NCI-H82 treated with DMSO at 0.1 percent for 48 hours (cell line): ENCODE results near the gene TAMALIN.

Experiments used
- DNase-seq: peaks from one replicate; lab custom pipeline; 2025; ENCODE audit not compliant: unreplicated experiment; lab: John Stamatoyannopoulos, UW

The TAMALIN gene

DNA sequence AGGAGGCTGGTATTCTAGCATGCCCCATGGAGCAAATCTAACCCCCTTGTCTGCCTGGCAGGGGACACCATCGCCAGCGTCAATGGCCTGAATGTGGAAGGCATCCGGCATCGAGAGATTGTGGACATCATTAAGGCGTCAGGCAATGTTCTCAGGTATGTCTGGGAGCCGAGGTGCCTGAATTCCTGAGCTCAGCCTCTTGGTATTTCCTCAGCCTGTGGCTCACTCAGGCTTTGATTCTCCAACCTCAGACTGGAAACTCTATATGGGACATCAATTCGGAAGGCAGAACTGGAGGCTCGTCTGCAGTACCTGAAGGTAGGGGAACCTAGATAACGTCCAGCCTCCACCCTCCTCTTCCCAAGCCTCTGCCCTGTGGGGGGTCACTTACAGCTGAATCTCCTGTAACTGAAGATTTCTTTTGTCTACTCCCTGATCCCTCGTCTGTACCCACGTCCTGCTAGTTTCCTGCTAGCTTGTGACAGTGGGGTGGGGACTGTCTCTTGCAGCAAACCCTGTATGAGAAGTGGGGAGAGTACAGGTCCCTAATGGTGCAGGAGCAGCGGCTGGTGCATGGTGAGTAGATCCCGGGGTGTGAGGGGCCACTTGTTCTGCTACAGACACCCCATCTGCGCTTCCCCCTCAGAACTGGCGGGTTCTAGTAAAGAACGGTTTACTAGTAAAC lies 7.0 kb downstream of the TAMALIN start:
- no peak for DNase-seq

- no peak for DNase-seq
Measured at GRCh38 chr12:52014567-52015530, 8.1 kb downstream of the TAMALIN start.

DNA sequence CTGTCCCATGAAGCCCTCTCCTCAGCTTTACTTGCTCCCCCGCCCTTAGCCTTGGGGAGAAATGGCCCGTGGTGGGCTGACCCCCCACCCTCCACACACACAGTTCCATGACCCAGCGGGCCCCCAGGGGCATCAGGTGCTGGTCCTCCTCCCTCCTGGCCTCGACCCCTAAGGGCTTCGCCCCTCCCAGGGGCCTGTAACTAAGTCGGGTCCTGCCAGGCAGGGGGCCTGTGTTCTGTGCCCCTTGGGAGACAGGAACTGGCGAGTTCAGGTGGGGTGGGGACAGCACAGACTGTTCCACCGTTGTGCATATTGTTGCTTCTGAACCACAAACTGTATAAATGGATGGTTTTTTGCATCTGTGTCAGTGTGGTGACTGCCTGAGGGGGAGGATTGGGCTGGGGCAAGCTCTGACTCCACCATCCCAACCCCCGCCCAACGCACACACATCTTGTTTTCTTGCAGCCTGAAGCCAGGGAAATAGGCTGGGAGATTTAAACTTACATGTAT lies 8.8 kb downstream of the TAMALIN start:
- DNase-seq, result no peak

DNA sequence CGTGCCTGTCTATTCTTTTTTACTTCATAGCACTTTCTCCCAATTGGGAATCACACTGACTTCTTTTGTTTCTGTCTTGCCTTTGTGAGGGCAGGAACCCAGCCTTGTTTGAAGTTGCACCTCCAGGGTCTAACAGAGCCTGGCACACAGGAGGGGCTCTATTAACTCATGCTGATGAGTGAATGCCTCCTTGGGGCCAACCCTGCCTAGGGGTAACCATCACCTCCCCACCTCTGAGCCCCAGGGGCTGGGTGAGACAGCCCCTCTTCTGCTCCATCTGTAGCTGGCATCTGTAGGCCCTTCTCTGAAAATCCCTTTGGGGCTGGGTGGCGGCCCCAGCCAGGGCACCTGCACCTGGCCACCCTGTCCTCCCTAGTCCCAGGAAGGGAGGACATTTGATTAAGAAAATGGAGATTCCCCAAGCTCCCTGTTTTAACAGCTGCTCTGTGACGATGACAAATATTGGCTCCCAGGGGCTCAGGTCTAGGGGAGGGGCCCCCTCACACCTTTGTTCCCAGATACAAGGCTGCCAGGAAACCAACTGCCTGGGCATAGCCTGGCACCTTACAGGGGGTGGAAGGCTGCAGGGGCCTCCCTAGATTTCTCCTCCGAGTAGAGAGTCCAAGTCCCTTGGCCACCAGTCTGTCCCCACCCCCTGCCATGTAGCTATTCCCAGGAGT lies 11.8 kb downstream of the TAMALIN start:
- DNase-seq, result no peak

- DNase-seq, result no peak
Measured at GRCh38 chr12:52019113-52019770, 12.5 kb downstream of the TAMALIN start.

DNA sequence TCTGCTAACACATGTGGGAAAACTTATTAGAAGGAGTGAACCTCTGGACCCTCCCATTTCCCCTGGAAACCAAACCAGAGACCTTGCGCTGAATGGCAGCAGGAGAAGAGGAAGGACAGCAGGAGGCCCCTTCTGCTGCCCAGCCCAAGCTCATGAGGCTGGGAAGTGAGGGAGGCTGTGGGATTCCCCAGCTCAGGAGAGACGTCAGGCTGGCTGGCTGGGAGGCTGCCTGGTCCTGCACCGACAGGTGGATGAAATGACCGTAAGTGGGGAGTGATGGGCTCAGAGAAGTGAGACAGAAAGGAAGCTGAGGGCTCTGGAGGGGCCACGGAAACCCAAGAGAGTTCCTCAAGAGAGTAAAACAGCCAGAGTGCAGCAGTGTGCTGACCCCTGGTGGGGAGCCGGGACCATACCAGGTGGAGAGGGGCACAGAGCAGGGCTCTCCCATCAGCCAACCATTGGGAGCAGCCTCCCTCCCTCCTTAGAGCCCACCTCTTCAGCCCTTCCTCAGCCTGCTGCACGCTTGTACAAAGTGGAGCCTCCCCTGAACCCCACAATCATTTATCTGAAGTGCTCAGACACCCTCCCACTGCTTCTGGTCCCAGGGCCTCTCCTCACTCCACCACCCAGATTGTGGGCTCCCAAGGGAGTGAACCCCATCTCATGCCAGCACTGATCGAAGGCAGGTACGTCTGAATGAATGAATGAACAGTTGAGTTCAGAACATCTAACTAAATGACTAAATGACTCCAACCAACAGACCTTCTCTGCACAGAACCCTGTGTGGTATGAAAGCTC lies 14.0 kb downstream of the TAMALIN start:
- DNase-seq, result peak; percentile 54

DNA sequence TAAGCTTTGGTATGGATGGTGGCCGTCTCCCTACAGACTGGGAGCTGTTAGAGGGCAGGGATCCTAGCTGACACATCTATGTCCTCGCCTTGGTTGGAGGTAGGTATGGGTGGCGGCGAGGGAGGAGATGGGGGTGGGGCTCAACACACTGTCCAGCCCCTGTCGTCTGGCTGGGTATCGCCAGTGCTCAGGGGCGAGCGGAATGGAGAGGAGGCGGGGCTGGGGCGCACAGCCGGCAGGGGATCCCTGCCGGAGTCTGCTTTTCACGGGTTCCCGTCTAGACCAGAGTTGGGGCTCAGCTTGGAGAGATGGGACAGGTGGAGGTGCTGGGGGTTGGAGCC lies 16.1 kb downstream of the TAMALIN start:
- DNase-seq, result no peak

DNA sequence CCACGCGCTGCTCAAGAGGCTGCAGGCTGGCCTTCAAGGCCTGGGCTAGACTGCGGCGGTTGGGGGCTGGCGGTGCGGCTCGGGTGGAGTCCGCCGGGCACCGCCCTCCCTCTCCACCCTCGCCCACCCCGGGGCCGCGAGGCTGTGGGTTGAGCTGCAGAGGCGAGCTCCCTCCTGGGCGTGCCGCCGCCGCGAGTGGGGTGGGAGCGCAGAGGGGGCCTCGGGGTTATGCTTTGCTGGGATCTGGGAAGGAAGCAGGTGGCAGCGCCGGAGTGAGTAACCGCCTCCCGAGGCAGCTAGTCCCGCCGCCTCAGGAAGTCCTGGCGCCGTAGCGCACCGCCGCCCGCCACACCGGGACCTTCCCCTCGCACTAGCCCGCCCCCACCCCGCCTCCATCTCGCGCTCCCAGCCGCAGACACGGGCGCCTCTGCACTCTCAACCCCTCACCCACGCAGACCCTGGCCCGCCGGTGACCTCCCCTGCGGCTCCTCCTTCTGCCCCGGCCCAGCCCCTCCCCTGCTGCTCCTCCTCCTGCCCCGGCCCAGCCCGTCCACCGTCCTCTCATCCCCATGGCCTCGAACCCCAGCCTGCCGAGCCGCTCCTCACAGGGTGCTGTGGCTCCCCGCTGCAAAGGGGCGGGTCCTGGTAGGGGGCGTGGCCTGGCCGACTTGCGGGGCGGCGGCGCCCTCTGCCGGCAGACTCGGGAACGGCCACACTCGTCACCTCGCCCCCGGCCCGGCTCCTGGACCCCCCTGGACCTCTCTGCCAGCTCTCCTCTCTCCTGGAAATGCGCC lies 16.6 kb downstream of the TAMALIN start:
- DNase-seq, result peak; percentile 53

- DNase-seq, result no peak
Measured at GRCh38 chr12:52023976-52024688, 17.4 kb downstream of the TAMALIN start.

- no peak for DNase-seq
Measured at GRCh38 chr12:52024845-52025230, 18.1 kb downstream of the TAMALIN start.

DNA sequence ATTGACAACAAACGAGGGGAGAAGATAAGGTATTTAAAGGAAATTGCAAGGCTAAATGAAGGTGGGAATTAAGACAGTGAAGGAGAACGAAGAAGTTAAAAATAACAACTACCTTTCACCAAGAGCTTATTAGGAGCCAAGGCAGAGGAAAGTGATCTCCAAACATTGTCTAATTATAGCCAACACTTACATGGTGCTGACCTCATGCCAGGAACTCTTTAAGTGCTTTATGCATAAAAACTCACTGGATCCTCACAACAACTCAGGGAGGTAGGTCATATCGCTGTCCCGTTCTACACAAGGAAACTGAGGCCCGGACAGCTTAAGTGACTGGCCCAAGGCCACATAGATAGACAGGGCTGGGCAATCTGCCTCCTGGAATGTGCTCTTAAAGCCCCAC lies 19.5 kb downstream of the TAMALIN start:
- no peak for DNase-seq

- no peak for DNase-seq
Measured at GRCh38 chr12:52027085-52027843, 20.5 kb downstream of the TAMALIN start.

DNA sequence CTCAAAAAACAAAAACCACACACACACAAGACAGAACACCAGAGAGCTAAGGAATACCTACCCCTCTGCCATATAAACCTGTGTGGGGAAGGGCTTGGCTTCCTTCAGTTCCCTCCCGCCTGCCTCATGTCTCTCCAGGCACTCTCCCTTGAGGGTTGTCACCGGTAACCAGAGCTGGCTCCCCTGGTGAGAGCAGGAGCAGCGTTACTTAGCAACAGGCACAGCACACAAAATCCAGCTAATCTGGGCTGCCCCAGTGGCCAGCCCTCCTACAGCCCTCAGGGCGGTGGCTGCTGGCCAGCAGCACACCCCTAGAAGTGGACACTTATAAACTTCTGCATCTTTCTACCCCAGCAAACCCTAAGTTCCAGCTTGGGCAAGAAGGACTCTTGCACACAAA lies 22.9 kb downstream of the TAMALIN start:
- DNase-seq, result peak; percentile 62

DNA sequence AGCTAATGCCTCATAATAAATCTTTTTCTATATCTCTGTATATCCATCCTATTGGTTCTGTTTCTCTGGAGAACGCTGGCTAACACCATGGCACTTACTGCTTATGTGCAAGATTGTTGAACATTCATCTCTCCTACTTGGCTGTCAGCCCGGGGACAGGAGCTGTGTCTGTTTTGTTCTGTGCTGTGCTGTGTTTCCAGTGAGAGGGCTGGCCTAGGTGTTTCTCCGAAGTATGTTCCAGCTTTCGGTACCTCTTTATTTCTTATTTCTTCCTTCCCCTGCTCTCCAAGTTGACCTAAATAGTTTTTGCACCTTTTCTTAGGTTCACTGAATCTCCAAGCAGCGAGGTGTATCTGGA lies 25.7 kb downstream of the TAMALIN start:
- DNase-seq, result no peak

DNA sequence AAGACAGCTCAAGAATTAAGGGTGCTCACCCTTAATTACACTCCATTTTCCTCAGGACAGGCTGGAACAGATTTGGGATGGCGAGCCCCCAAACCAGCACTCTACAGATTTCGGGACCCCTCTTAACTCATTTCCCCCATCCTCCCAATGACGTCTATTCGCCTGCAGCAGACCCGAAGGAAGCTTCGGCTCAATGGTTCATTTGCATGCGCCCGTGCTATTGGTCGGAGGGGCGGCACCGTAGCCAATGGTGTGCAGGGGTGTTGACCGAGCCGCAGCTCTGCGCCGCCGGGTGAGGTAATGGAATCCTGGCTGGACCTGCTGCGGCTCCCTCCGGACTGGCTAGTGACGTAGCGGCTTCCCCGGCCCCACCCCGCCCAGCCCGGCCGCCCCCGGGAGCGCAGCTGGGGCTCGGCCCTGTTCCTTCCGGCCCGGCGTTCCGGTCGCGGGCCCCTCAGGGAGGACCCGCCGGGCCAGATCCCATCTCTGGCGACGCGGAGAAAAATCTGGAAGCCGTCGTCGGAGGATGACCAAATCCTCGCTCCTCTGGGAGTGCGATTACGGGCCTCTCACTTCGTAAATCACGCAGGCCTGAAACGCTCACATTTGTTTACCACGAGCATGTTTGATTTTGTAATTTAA lies 26.2 kb downstream of the TAMALIN start:
- peak; percentile 86 for DNase-seq

DNA sequence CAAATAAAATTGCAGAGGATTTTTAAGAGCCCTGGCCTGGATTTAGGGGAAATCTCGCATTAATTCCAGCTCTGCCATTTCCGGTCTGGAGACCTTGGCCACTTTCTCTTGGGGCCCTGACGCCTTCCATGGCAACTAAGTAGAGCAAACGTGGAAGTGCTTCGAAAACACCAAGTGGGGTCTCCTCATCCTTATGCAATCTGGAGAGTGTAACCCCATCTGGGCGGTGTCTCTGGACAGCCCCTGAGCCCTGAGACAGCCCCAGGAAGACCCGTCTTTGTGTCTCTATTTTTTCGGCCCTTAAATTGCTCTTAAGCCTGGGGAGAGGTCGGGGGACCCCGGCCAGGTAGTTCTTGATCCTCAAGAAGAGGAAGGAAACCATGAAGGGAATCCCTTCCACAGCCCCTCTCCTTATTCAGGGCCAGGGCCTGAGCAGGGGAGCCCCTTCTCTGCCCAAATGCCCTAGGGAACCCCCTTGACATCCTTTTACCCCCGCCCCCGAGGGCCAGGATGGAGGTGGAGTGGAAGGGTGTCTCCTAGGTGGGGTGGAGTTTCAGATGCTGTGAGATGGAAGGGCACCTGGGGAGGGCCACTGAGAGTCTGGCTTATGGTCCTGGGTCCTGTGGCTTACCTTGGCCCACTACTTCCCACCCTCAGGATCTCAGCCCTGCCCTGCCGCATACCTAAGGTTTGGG lies 26.8 kb downstream of the TAMALIN start:
- no peak for DNase-seq

GRCh38 chr12:52035190-52035589 lies 28.4 kb downstream of the TAMALIN start:
- DNase-seq, result no peak
